Amniotic epithelial cell (primary cell): ENCODE data around the gene EPRS1.
"Not testable (repeated sequence)": the region's sequence is repeated elsewhere in the genome, so short reads cannot be mapped to it uniquely, and the experiment has no call there.

Source experiments
- DNase-seq: peaks from one replicate; pipeline ENCODE4 v3.0.0-alpha.2; 2010; ENCODE audit warnings: low read depth

Gene EPRS1

DNA sequence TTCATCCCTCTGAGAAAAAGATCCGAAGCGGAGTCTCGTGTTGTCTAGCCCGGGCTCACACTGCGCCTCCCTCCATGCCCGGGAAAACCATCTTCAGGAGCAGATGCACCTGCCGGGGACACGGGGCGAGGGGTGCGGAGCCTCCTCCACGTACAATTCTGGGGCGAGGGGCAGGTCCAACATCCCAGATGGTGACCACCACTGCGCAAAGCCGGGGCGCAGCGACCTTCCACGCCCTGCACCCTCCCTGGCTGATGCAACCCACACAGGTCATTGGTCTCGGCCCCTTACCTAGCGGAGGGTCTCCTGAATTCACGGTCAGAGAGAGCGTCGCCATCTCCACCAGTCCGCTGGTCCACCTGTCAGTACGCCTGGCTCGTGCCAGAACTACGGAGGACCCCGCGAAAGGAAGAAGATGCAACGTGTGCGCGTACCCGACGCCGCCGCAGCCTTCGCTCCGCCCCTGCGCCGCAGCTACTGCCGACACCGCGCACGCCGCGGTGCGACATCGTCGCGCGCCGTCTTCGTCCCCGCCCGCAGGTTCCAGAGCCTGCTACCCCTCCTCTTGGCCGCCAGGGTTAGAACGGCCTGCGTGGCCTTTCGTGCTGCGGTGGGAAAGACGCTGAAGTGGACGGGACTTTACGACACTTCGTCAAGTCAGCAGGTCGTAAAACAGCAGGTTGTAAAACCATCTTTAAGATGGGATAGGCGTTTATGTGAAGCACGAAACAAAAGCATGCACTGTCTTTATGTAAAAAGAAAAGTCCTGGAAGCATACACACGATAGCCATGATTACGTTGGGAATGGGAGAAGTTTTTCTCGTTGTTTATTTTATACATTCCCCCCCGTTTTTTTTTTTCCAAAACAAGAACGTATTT is at the start of gene EPRS1:
EPRS1 (minus strand) TSS at position 454 of the 879 bp plus-strand sequence; CDS start at position 337, 117 bp downstream.
- DNase-seq: peak; percentile 98

DNA sequence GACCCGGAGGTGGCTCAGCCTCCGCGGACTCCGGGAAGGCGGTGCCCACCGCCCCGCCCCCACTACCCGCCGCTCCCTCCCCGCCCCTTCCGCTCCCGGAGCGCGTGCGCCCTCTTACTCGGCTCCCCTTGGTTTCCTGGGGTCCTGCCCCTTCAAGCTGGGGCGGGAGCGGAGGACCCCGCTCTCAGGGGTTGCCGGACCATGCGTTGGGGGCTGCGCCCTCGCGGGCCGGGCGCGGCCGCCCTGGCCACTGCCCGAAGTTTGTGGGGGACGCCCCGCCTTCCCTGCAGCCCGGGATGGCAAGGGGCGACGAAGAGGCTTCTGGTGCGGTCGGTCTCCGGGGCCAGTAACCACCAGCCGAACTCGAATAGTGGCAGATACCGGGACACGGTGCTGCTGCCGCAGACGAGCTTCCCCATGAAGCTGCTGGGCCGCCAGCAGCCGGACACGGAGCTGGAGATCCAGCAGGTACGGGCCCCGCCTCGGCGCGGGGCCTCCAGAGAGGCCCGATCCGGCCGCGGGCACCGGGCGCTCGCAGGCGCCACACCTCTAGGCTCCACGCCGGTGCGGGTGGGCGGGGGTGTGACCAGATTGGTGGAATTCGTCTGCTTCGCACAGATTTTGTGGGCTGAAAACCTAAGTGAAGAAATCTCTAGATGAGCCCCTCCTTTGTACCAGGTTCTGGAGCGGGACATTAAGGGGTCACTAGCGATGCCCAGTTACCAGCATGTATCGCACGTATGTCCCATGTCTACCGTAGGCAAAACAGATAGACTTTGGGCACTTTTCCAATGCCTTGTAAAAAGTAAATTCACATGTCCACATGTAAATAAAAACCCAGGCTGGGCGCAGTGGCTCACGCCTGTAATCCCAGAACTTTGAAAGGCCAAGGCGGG is 48.0 kb upstream of the EPRS1 start, which contains the start of gene IARS2:
IARS2 (plus strand) TSS at position 117 of the 896 bp plus-strand sequence; CDS start at position 202, 85 bp downstream.
- peak; percentile 76 for DNase-seq

DNA sequence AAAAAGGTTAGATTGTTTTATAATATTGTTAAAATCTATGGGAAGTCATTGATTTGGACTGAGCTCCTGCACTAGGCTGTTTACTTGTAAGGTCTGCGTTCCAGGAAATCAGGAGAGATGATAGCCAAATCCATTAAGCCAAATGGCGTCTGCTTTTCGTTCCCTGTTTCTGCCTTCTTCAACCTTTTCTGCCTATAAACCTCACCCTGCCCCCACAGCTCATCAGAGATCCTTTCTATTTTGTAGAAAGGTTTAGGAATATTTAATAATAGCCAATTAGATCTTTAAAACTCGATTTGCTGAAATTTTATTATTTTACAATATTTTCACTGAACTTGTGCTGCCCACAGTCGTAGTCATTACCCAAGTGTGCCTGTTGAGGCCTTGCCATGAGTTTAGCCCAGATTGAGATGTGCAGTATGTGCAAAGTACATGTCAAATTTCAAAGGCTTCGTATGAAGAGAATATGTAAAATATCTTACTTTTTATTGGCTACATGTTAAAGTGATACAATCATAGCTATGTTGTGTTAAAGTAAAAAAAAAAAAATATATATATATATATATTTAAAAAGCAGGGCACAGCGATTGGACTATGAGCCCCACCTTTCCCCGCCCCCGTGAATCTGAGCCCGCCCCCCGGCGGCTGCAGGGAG is 47.2 kb upstream of the EPRS1 start:
- DNase-seq: no peak

- DNase-seq: no peak
Observed at GRCh38 chr1:220092694-220093093, 46.4 kb upstream of the EPRS1 start.

- peak; percentile 91 for DNase-seq
Observed at GRCh38 chr1:220089650-220090556, 43.6 kb upstream of the EPRS1 start, which contains the start of gene BPNT1. BPNT1 (minus strand) TSS chr1:220089788; CDS start chr1:220079846, 9,942 bp downstream.

- not testable (repeated sequence) for DNase-seq
Observed at GRCh38 chr1:220086261-220086686, 40.0 kb upstream of the EPRS1 start.

DNA sequence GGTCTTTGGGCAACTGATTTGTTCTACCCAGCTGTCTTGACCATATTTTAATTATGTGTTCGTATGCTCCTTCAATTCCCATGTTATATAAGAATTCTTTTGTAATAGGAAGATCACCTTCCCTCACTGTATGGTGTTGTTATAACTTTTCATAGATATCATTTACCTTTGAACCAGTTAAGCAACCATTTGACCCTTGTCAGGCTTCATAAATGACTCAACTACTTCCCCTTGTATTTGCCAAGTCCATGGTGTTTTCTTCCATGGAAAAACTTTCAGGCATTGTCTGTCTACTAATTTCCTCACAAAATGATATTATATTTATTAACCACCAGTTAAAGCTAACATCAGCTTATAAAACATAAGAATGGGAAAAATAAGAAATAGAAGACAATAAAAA is 38.2 kb upstream of the EPRS1 start:
- DNase-seq: peak; percentile 9

- DNase-seq: no peak
Observed at GRCh38 chr1:220077887-220078286, 31.6 kb upstream of the EPRS1 start.

DNA sequence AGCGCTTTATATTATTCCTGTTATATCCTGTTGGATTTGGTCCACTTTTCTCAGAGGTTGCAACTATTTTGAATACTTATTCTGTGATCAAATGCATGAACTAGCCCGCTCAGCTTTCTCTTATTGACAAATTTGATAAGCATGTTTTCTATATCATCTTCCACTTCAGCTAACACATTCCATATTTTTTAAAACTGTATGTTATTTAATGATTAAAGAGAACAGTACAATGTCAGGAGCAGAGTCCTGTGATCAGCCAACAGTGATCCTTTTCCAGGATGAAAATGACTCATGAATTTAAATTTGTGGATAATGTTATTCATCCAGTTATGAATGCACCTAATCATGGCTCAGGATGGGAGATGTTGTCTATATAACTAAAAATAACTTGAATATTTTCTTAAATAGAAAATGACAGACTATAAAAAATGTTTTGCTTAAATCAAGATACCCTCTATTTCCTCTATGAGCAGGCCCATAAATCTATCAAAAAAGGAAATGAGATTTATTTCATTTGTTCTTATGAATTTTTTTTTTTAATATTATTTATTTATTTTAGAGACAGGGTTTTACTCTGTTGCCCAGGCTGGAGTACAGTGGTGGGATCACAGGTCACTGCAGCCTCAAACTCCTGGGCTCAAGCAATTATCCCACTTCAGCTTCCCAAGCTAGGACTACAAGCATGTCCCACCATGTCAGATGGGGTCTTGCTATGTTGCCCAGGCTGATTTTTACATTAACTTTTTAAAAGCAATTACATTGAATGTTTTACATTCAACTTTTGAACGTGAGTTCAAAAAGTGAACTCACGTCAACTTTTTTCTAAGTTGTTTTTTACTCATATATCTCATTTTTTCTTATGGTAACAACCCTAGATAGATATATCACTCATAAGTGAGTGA is 30.8 kb upstream of the EPRS1 start:
- no peak for DNase-seq

- no peak for DNase-seq
Observed at GRCh38 chr1:220067269-220068204, 21.2 kb upstream of the EPRS1 start.

GRCh38 chr1:220062629-220063028 is 16.3 kb upstream of the EPRS1 start:
- no peak for DNase-seq

GRCh38 chr1:220060876-220061275 is 14.6 kb upstream of the EPRS1 start:
- no peak for DNase-seq

DNA sequence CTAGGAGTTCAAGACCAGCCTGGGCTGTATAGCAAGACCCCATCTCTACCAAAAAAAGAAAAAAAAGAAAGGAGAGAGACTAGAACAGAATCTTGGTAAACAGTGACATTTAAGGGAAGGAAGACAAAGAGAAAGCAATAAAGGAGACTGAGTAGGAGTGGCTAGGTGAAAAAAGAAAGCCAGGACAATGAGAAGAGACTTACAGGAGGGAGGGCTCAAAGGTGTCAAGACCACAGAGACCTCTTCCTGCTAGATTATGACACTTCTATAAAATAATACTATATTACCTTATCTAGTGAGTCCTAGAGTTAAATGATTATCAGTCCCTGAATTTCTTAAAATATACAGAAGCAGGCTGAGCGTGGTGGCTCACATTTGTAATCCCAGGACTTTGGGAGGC is 10.1 kb upstream of the EPRS1 start:
- DNase-seq: no peak

DNA sequence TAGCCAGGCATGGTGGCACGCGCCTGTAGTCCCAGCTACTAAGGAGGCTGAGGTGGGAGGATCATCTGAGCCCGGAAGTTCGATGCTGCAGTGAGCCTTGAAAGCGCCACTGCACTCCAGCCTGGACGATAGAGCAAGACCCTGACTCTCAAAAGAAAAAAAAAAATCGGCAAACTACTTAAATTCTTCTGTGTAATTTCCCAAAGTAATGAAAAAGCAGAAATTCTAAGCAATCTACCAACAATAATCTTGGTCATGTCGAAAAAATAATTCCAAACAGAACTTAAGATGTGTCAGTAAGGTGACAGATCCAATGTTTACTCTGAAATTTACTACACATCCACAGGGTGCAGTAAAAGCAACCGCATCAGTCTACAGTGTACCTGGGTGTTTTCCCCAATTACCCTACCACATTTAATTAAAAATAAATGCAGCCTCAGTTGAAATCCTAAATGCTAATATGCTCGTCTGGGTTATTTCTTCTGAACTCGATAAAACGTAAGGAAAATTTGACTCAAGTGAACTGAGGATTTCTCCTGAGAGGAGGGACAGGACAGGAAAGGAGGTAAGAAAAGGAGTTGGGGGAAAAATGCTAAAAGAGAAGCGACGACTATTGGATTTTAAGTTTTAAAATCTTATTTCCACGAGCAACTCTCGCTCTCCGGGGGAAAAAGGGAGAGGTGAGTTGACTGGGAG is 801 bp downstream of the EPRS1 start:
- DNase-seq: no peak

DNA sequence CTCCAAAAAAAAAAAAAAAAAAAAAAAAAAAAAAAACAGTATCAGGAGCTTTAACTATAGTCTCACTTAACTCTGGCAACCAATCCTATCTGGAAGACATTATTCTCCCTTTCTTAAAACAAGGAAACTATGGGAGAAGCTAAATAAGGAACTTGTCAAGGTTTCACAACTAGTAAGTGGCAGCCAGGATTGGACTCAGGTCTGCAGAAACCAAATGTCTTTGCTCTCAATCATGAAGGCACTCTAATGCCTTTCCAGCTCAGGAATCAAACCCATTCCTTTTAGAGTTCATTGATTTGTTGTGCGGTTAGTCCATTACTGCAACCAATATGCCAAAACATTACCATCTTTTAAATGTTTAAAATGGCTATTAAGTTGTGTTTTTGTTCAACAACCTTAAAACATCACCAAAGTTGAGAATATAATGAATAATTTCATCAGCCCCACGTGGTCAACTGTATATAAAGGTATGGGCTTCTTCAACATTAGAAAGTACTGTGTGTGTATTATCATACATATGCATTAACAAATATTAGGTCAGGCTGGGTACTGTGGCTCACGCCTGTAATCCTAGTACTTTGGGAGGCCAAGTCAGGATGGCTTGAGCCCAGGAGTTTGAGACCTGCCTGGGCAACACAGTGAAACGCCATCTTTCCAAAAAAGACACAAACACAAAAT is 1.5 kb downstream of the EPRS1 start:
- no peak for DNase-seq

- no peak for DNase-seq
Observed at GRCh38 chr1:220043646-220044045, 2.7 kb downstream of the EPRS1 start.

GRCh38 chr1:220040028-220040596 is 6.2 kb downstream of the EPRS1 start:
- no peak for DNase-seq
